ENCODE data around the gene ARHGEF28.

ARHGEF28 gene

DNA sequence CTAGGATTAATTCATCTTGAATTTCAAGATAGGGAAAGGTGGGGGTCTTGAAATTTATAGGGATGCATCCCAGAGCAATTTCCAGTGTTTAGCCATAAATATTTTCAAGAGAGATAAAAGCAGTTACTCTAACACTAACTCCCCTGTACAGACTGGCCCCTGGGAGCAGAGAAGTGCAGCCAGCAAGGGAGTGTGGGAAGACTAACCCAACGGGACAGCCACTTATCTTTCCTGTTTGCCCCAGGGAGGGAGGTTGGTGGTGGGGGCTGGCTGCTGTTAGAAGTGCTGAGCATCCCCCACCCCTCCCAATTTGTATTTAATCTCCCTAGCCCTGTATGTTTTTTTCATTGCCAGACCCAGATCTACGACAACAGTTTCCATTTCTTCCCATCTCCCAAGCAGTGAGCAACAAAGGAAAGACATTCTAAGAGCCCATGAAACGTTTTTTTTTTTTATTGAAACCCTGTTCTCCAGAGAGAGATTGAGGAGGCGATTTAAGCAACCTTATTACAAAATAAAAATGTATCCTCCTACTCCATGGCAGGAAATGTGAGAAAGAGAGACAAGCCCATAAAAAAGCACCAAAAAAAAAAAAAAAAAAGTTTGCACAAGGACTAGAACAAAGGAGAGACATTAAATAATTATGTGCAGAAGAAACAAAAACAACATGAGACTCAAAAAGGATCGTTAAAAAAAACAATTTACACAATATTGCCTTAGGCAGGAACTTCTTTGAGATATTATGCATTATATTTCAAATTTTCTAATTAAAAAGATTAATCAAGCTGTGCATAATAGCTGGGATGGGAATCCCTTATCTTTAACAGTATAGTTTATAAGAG, 343.4 kb downstream of the ARHGEF28 start:
- no peaks in the 10 kb centered on the region for H3K4me1 Mint-ChIP-seq
- H3K27me3 Mint-ChIP-seq: peaks cover 17% of the 10 kb centered on the region
- no peak overlapping the region for H3K4me3 Mint-ChIP-seq
- peak overlapping the region in 1 of 2 donors; percentile 2 for H3K27ac Mint-ChIP-seq
- no peaks in the 10 kb centered on the region for H3K9me3 Mint-ChIP-seq
- no peak for ATAC-seq
- no peak for DNase-seq

DNA sequence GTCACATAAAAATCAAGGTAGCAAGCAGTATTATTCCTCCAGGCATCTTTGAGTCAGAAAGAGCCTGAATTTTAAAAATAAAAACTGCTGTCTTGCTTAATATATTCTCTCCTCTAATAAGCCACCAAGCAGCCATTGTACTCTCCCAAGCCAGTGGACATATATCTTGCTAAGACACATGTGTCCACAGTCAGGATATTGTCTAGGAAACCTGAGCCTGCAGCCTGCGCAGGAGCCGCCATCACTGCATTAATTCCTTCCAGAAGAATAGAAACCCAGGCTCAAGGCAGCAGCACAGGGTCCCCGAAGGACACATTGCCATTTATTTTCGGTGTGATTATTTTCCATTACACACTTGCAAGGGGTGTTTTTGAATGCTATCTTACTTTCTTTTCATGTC, 345.3 kb downstream of the ARHGEF28 start:
- no peaks in the 10 kb centered on the region for H3K4me1 Mint-ChIP-seq

DNA sequence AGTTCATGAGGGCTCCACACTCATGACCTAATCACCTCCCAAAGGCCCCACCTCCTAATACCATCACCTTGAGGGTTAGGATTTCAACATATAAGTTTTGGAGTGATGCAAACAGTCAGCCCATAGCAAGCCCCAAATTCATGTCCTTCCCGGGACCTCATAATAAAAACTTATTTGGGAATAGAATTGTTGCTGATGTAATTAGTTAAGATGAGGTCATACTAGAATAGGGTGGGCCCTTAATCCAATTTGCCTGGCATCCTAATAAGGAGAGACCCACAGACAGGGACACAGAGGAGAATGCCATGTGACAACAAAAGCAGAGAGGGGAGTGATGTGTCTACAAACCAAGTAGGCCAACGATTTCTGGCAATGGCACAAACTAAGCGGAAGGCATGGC, 347.1 kb downstream of the ARHGEF28 start:
- Mint-ChIP-seq H3K27ac (no peak overlapping the region), H3K4me3 (no peak overlapping the region), H3K4me1 (no peaks in the 10 kb centered on the region), H3K9me3 (no peaks in the 10 kb centered on the region), H3K27me3 (peaks cover 17% of the 10 kb centered on the region)
- no peak for DNase-seq
- ATAC-seq: no peak

More for the DNA sequence above, 345.3 kb downstream of the ARHGEF28 start:
- H3K27ac Mint-ChIP-seq: no peak overlapping the region
- no peaks in the 10 kb centered on the region for H3K9me3 Mint-ChIP-seq
- DNase-seq (no peak), ATAC-seq (no peak)
- peaks cover 17% of the 10 kb centered on the region for H3K27me3 Mint-ChIP-seq
- no peak overlapping the region for H3K4me3 Mint-ChIP-seq

DNA sequence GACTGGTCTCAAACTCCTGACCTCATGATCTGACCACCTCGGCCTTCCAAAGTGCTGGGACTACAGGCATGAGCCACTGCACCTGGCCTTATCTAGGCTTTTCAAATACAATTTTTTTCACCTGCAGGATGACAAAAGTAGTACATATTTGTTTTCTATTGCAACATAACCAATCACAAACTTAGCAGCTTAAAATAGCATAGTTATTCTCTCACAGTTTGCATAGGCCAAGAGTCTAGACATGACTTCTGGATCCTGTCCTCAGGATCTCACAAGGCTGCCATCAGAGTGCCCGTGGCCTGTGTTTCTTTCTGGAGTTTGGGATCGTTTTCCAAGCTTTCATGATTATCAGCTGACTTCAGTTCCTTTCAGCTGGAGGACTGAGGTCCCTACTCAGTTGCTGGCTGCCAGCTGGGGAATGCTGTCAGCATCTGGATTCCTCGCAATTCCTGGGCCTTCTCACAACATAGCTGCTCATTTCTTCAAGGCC, 348.9 kb downstream of the ARHGEF28 start:
- Mint-ChIP-seq H3K27ac (no peak overlapping the region), H3K4me3 (no peak overlapping the region), H3K9me3 (no peaks in the 10 kb centered on the region), H3K4me1 (no peaks in the 10 kb centered on the region), H3K27me3 (peaks cover 8% of the 10 kb centered on the region)
- DNase-seq: no peak
- no peak for ATAC-seq

DNA sequence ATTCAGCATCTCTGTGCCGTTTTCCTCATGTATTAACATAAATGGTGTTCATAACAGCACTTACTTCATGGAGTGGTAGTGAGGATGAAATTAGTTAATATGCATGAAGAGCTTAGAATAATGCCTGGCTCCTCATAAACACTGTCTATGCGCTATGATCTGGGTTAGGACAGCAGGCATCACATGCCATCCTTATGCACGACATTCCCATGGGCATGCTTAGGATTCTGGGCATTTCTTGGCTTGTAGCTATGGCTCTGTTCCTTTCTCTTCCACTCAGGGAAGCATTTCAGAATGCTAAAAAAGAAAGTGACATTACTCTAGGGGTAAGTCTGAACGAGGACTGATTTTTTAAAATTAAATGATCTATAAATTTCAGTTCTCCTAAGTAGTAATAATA, 349.8 kb downstream of the ARHGEF28 start:
- H3K9me3 Mint-ChIP-seq: no peaks in the 10 kb centered on the region
- DNase-seq: no peak
- H3K4me3 Mint-ChIP-seq: no peak overlapping the region
- H3K27ac Mint-ChIP-seq: no peak overlapping the region
- no peak for ATAC-seq
- H3K27me3 Mint-ChIP-seq: peaks cover under 1% of the 10 kb centered on the region
- no peaks in the 10 kb centered on the region for H3K4me1 Mint-ChIP-seq

- no peak overlapping the region for H3K4me3 Mint-ChIP-seq
- H3K27ac Mint-ChIP-seq: no peak overlapping the region
- DNase-seq (no peak), ATAC-seq (no peak)
- no peaks in the 10 kb centered on the region for H3K27me3 Mint-ChIP-seq
- H3K9me3 Mint-ChIP-seq: no peaks in the 10 kb centered on the region
- H3K4me1 Mint-ChIP-seq: no peaks in the 10 kb centered on the region
Observed at GRCh38 chr5:73977146-73977545, 351.1 kb downstream of the ARHGEF28 start.

- H3K27me3 Mint-ChIP-seq: no peaks in the 10 kb centered on the region
- no peak overlapping the region for H3K27ac Mint-ChIP-seq
- H3K4me3 Mint-ChIP-seq: no peak overlapping the region
- no peak for DNase-seq
- no peak for ATAC-seq
- H3K4me1 Mint-ChIP-seq: no peaks in the 10 kb centered on the region
- H3K9me3 Mint-ChIP-seq: no peaks in the 10 kb centered on the region
Observed at GRCh38 chr5:73979321-73979720, 353.3 kb downstream of the ARHGEF28 start.

DNA sequence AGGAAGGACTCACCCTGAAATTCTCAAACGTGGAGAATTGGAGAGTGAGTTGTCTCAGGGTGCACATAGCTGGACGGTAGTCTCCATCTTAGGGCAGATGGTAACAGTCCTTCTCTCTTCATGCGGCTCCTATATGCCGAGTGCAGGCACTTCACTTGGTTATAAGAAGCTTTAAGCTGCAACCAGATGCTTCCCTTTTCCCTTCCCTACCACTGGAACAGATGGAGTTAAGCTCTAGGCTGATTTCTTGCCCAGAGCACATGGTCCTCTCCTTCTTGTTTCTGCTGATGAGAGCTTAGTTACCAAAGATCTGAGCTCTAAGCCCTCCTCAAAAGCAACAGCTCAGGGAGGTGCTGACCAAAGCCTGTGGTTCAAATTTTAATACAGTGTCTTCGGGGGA, 355.7 kb downstream of the ARHGEF28 start:
- Mint-ChIP-seq H3K9me3 (no peaks in the 10 kb centered on the region), H3K27me3 (no peaks in the 10 kb centered on the region), H3K4me3 (no peak overlapping the region), H3K4me1 (no peaks in the 10 kb centered on the region), H3K27ac (no peak overlapping the region)
- DNase-seq: no peak
- no peak for ATAC-seq

GRCh38 chr5:73983644-73984043, 357.6 kb downstream of the ARHGEF28 start:
- H3K9me3 Mint-ChIP-seq: no peaks in the 10 kb centered on the region
- ATAC-seq: no peak
- no peak for DNase-seq
- no peak overlapping the region for H3K4me3 Mint-ChIP-seq
- no peak overlapping the region for H3K27ac Mint-ChIP-seq
- H3K4me1 Mint-ChIP-seq: no peaks in the 10 kb centered on the region
- H3K27me3 Mint-ChIP-seq: no peaks in the 10 kb centered on the region

DNA sequence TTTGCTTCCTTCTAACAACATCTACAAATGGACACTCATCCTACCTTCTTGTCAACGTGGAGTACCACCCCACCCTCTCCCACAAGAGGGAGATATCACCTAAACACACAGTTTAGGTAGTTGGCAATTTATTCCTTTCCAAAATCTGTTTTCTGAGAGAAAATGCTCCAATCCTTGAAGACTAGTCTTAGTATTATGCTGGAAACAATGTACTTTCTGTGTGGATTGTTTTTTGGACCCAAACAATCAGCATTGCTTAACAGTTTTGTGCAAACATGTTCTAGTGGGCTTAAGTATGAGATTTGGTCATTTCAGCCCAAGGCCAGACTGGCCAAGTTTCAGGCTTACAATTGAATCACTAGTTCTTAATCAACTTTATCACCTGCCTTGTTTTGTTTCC, 359.1 kb downstream of the ARHGEF28 start:
- H3K27me3 Mint-ChIP-seq: peaks cover 2% of the 10 kb centered on the region
- H3K4me3 Mint-ChIP-seq: no peak overlapping the region
- no peak for DNase-seq
- H3K4me1 Mint-ChIP-seq: no peaks in the 10 kb centered on the region
- H3K9me3 Mint-ChIP-seq: no peaks in the 10 kb centered on the region
- H3K27ac Mint-ChIP-seq: no peak overlapping the region
- ATAC-seq: no peak

GRCh38 chr5:73986729-73987128, 360.7 kb downstream of the ARHGEF28 start:
- no peak overlapping the region for H3K4me3 Mint-ChIP-seq
- peaks cover 15% of the 10 kb centered on the region for H3K27me3 Mint-ChIP-seq
- H3K4me1 Mint-ChIP-seq: no peaks in the 10 kb centered on the region
- no peak overlapping the region for H3K27ac Mint-ChIP-seq
- ATAC-seq (no peak), DNase-seq (no peak)
- H3K9me3 Mint-ChIP-seq: no peaks in the 10 kb centered on the region

DNA sequence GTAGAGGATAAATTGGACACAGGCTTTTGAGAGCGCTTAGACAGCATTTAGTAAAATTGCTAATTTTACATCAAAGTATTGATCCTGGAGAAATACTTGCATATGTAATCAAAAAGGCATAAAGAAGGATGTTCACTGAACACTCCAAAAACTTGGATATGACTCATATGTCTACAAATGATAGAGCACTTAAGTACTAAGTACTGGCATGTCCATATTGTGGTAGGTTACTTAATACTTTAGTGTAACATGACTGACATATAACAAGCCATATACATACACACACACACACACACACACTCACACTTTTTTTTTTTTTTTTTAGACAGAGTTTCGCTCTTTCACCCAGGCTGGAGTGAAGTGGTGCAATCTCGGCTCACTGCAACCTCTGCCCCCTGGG, 361.9 kb downstream of the ARHGEF28 start:
- DNase-seq (no peak), ATAC-seq (no peak)
- Mint-ChIP-seq H3K4me3 (no peak overlapping the region), H3K9me3 (peaks cover 0 to 10% of the 10 kb centered on the region in 2 donors), H3K4me1 (no peaks in the 10 kb centered on the region), H3K27ac (no peak overlapping the region), H3K27me3 (peaks cover 26% of the 10 kb centered on the region)

GRCh38 chr5:73989956-73990355, 364.0 kb downstream of the ARHGEF28 start:
- DNase-seq: no peak
- no peak for ATAC-seq
- Mint-ChIP-seq H3K4me1 (no peaks in the 10 kb centered on the region), H3K4me3 (no peak overlapping the region), H3K27ac (no peak overlapping the region), H3K9me3 (peaks cover 0 to 19% of the 10 kb centered on the region in 2 donors), H3K27me3 (peaks cover 34% of the 10 kb centered on the region)

Data from stimulated activated naive CD8-positive, alpha-beta T cell treated with anti-CD3 and anti-CD28 coated beads, Interleukin-15, amount 100 ng/mL, for 72 hours (primary cell).